SK-N-SH (cell line): ENCODE data around the gene UBE2C. TPM values are rescaled to one million over a fixed set of nuclear protein-coding genes. Genes with fewer than 3 reads are reported as not detected.
A peak's percentile ranks its signal among the peaks of the same experiment; 100 is the strongest.

Experiments used
- CHD2 ChIP-seq: fragments of 150-350 bp; IDR thresholded peaks from 2 replicates; pipeline ENCODE4 v1.6.1; 2018; ENCODE audit warnings: low read length; ENCODE audit not compliant: partially characterized antibody
- CTCF ChIP-seq: fragments of 200-600 bp; sonication (generic); IDR thresholded peaks from 2 replicates; pipeline ENCODE4 v1.6.1; 2017; ENCODE audit warnings: antibody characterized with exemption, mild to moderate bottlenecking, moderate library complexity
- EP300 ChIP-seq, 2 experiments: IDR thresholded peaks; 2 replicates each; pipeline versions ENCODE4 v1.4.0 to v1.6.1; 2012; ENCODE audit warnings: borderline replicate concordance in 1 of 2, low read depth in 1 of 2, low read length in 1 of 2
- EZH2phosphoT487 ChIP-seq: fragments of 200-600 bp; sonication (generic); IDR thresholded peaks from 2 replicates; pipeline ENCODE4 v1.6.1; 2017; ENCODE audit warnings: low read depth, mixed run types, mild to moderate bottlenecking, antibody characterized with exemption, moderate library complexity, borderline replicate concordance
- FOSL2 ChIP-seq: IDR thresholded peaks from 2 replicates; pipeline ENCODE4 v1.4.0; 2012; ENCODE audit warnings: low read depth, mild to moderate bottlenecking, moderate library complexity, borderline replicate concordance
- FOXJ3 ChIP-seq: sonication (generic); formaldehyde crosslinking; IDR thresholded peaks from 2 replicates; pipeline ENCODE4 v1.5.1; 2020; ENCODE audit warnings: mild to moderate bottlenecking, missing genetic modification reagents
- GATA2 ChIP-seq: sonication (generic); formaldehyde crosslinking; IDR thresholded peaks from 2 replicates; pipeline ENCODE4 v1.5.0; 2020; ENCODE audit warnings: mild to moderate bottlenecking, missing genetic modification reagents
- MAX ChIP-seq: IDR thresholded peaks from 2 replicates; pipeline ENCODE4 v1.4.0; 2012; ENCODE audit warnings: low read depth
- MXI1 ChIP-seq: IDR thresholded peaks from 2 replicates; pipeline ENCODE4 v1.6.1; 2012; ENCODE audit warnings: mild to moderate bottlenecking, low read depth, low read length, improper control_type of control experiment
- NRF1 ChIP-seq: IDR thresholded peaks from 2 replicates; pipeline ENCODE4 v1.6.1; 2012; ENCODE audit warnings: low read depth, mild to moderate bottlenecking, low read length
- PBX3 ChIP-seq: IDR thresholded peaks from 2 replicates; pipeline ENCODE4; 2012
- POLR2AphosphoS5 ChIP-seq: IDR thresholded peaks from 2 replicates; pipeline ENCODE4 v1.6.1; 2012; ENCODE audit warnings: low read depth, low read length
- RCOR1 ChIP-seq: fragments of 150-350 bp; IDR thresholded peaks from 2 replicates; pipeline ENCODE4 v1.6.1; 2017; ENCODE audit warnings: antibody characterized with exemption, low read length
- RXRA ChIP-seq: IDR thresholded peaks from 2 replicates; pipeline ENCODE4 v1.4.0; 2012; ENCODE audit warnings: low read depth, mild to moderate bottlenecking, borderline replicate concordance
- SIN3A ChIP-seq: IDR thresholded peaks from 2 replicates; pipeline ENCODE4 v1.6.1; 2012; ENCODE audit warnings: low read depth, mild to moderate bottlenecking, low read length, moderate library complexity, borderline replicate concordance
- TEAD4 ChIP-seq: IDR thresholded peaks from 2 replicates; pipeline ENCODE4 v1.4.0; 2012; ENCODE audit warnings: mild to moderate bottlenecking, borderline replicate concordance; ENCODE audit not compliant: insufficient read depth
- YY1 ChIP-seq: IDR thresholded peaks from 2 replicates; pipeline ENCODE4 v1.4.0; 2012; ENCODE audit warnings: low read depth, mild to moderate bottlenecking
- polyA plus RNA-seq, 3 experiments: library from polyadenylated mRNA; depleted of rRNA; stranded (reverse); fragments of >200 nt; gene quantifications; 2 replicates each; pipeline ENCODE4 v1.2.3, GENCODE V29; 2012

The UBE2C gene
- polyA plus RNA-seq, 1 of the 3 experiments (the other 2 are of a cell fraction) = 115 TPM

GRCh38 chr20:45779011-45779915, 33.2 kb upstream of the UBE2C start (continued):
- TF ChIP-seq CTCF (no peak), CHD2 (no peak), MAX (peak; percentile 41), TEAD4 (peak; percentile 64; the same call in 1 of the 2 replicates), EZH2phosphoT487 (no peak), FOSL2 (peak; percentile 92), RXRA (peak; percentile 40; the same call in 1 of the 2 replicates), SIN3A (peak; percentile 41; the same call in 1 of the 2 replicates), EP300 (IDR thresholded peaks at IDR 0.05; ENCODE audit: borderline replicate concordance in 1 of 2, low read depth in 1 of 2, low read length in 1 of 2) (peak in 1 of 2 experiments; percentile 91; a peak in 2 of 4 replicates), PBX3 (peak; percentile 74), FOXJ3 (CRISPR knock-in tag) (no peak), NRF1 (no peak), YY1 (0 out of 2 replicates have a peak, but pooled peaks have one; percentile 51), POLR2AphosphoS5 (peak; percentile 52; the same call in 1 of the 2 replicates), MXI1 (no peak), RCOR1 (no peak), GATA2 (no peak)
